ENCODE data around the gene SLC16A11.

- TF ChIP-seq, protein P1, sequence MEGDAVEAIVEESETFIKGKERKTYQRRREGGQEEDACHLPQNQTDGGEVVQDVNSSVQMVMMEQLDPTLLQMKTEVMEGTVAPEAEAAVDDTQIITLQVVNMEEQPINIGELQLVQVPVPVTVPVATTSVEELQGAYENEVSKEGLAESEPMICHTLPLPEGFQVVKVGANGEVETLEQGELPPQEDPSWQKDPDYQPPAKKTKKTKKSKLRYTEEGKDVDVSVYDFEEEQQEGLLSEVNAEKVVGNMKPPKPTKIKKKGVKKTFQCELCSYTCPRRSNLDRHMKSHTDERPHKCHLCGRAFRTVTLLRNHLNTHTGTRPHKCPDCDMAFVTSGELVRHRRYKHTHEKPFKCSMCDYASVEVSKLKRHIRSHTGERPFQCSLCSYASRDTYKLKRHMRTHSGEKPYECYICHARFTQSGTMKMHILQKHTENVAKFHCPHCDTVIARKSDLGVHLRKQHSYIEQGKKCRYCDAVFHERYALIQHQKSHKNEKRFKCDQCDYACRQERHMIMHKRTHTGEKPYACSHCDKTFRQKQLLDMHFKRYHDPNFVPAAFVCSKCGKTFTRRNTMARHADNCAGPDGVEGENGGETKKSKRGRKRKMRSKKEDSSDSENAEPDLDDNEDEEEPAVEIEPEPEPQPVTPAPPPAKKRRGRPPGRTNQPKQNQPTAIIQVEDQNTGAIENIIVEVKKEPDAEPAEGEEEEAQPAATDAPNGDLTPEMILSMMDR (conservative IDR thresholded peaks at IDR 0.05 in 1 of 2, IDR thresholded peaks at IDR 0.05 in 1 of 2; ENCODE audit: low read depth in 1 of 2, low read length in 2 of 2), result no peak
- no peak for TF ChIP-seq EZH2 (IDR thresholded peaks at IDR 0.05; ENCODE audit: low read length, missing control alignments)
Measured at GRCh38 chr17:7024402-7024785, 19.5 kb downstream of the SLC16A11 start.

Measured in fibroblast of lung (primary cell).